B cell (primary cell): ENCODE measurements around the gene IFT43. TPM values are rescaled to one million over a fixed set of nuclear protein-coding genes. Genes with fewer than 3 reads are reported as not detected.

Experiments used
- ATAC-seq: fragments of 200-7000 bp; cut with Tn5 transposase; one replicate; pipeline ENCODE4 v1.10.0; 2021; ENCODE audit warnings: low read depth, mild to moderate bottlenecking, moderate number of reproducible peaks, moderate library complexity
- CTCF ChIA-PET: fragments of 350-600 bp; sonication (Branson Sonifier 250); formaldehyde crosslinking; loops from one replicate; lab custom pipeline; 2021; ENCODE audit warnings: antibody characterized with exemption, inconsistent platforms; lab: Charles Lee
- POLR2A ChIA-PET: fragments of 350-600 bp; sonication (Branson Sonifier 250); formaldehyde crosslinking; loops from one replicate; lab custom pipeline; 2021; ENCODE audit warnings: antibody characterized with exemption; lab: Charles Lee
- DNase-seq: peaks from one replicate; pipeline ENCODE4 v3.0.0; 2013
- H2AFZ ChIP-seq: 2 replicates; pipeline ENCODE4 v1.6.1; 2012; ENCODE audit warnings: mild to moderate bottlenecking, low read depth, low read length; ENCODE audit not compliant: insufficient read depth, poor library complexity, severe bottlenecking
- H3K27ac ChIP-seq, 2 donors: 1 replicate in 1 of 2; 2 replicates in 1 of 2; pipeline ENCODE4 v1.5.1; 2012 to 2013; ENCODE audit warnings: low read length in 2 of 2, mild to moderate bottlenecking in 2 of 2, moderate library complexity in 1 of 2
- H3K27me3 ChIP-seq, 4 experiments: fragments of 200-600 bp in 1 of 4; sonication (generic) in 1 of 4; replicated peaks in 1 of 4; 1 replicate in 2 of 4; 2 replicates in 2 of 4; pipeline versions ENCODE4 v1.6.1 to v1.7.0; 2013 to 2016; ENCODE audit warnings: low read length in 3 of 4, mild to moderate bottlenecking in 2 of 4, mixed read lengths in 1 of 4, moderate library complexity in 1 of 4; ENCODE audit not compliant: insufficient read depth in 4 of 4, control insufficient read depth in 3 of 4; ENCODE audit errors: control extremely low read depth in 1 of 4
- H3K36me3 ChIP-seq, 2 experiments: replicated peaks in 1 of 2; 1 replicate in 1 of 2; 2 replicates in 1 of 2; pipeline versions ENCODE4 v1.6.1 to v1.7.1; 2013; ENCODE audit warnings: low read length in 1 of 2; ENCODE audit not compliant: insufficient read depth in 2 of 2, control insufficient read depth in 1 of 2; ENCODE audit errors: control extremely low read depth in 1 of 2, extremely low read depth in 1 of 2
- H3K4me1 ChIP-seq, 2 donors: fragments of 200-600 bp in 1 of 2; sonication (generic) in 1 of 2; 1 replicate in 1 of 2; 2 replicates in 1 of 2; pipeline versions ENCODE4 v1.5.1 to v1.6.1; 2013 to 2017; ENCODE audit warnings: low read length in 2 of 2; ENCODE audit not compliant: control insufficient read depth in 2 of 2, insufficient read depth in 2 of 2
- H3K4me2 ChIP-seq: replicated peaks from 2 replicates; pipeline ENCODE3; 2012; ENCODE audit warnings: mild to moderate bottlenecking, low read depth, low read length; ENCODE audit not compliant: poor library complexity, severe bottlenecking
- H3K4me3 ChIP-seq, 5 experiments: fragments of 200-600 bp in 1 of 5; sonication (generic) in 1 of 5; 1 replicate in 3 of 5; 2 replicates in 2 of 5; pipeline versions ENCODE4 v1.5.1 to v1.7.0; 2011 to 2016; ENCODE audit warnings: low read length in 4 of 5, mild to moderate bottlenecking in 4 of 5, low read depth in 2 of 5, control low read depth in 1 of 5, moderate library complexity in 1 of 5; ENCODE audit not compliant: insufficient read depth in 1 of 5; ENCODE audit errors: control extremely low read depth in 1 of 5, extremely low read depth in 1 of 5
- H3K79me2 ChIP-seq: fragments of 200-600 bp; sonication (generic); one replicate; pipeline ENCODE4 v1.6.0; 2016; ENCODE audit warnings: low read length; ENCODE audit not compliant: control insufficient read depth, insufficient read depth
- H3K9ac ChIP-seq: fragments of 200-600 bp; sonication (generic); 2 replicates; pipeline ENCODE4 v1.6.1; 2017; ENCODE audit warnings: mild to moderate bottlenecking, low read length, moderate library complexity
- H3K9me3 ChIP-seq, 3 donors: one replicate each; pipeline versions ENCODE4 v1.6.1 to v1.7.1; 2013; ENCODE audit warnings: low read length in 2 of 3; ENCODE audit not compliant: control insufficient read depth in 2 of 3, insufficient read depth in 1 of 3; ENCODE audit errors: control extremely low read depth in 1 of 3
- H4K20me1 ChIP-seq: 2 replicates; pipeline ENCODE4 v1.6.0; 2012; ENCODE audit warnings: mild to moderate bottlenecking, low read length; ENCODE audit not compliant: insufficient read depth, control insufficient read depth, poor library complexity, severe bottlenecking
- H3K27ac Mint-ChIP-seq: one replicate; pipeline ENCODE4 v1.8.0; 2021; ENCODE audit warnings: mixed read lengths
- H3K27me3 Mint-ChIP-seq: one replicate; pipeline ENCODE4 v1.8.0; 2021; ENCODE audit warnings: mixed read lengths
- H3K4me1 Mint-ChIP-seq: one replicate; pipeline ENCODE4 v1.8.0; 2021; ENCODE audit warnings: mixed read lengths
- H3K4me3 Mint-ChIP-seq: one replicate; pipeline ENCODE4 v1.8.0; 2021; ENCODE audit warnings: mixed read lengths
- H3K9me3 Mint-ChIP-seq: one replicate; pipeline ENCODE4 v1.8.0; 2022; ENCODE audit warnings: mixed read lengths; ENCODE audit not compliant: insufficient read depth
- EZH2 ChIP-seq: IDR thresholded peaks from 2 replicates; pipeline ENCODE4 v1.6.1; 2012; ENCODE audit warnings: borderline replicate concordance, low read depth, mild to moderate bottlenecking, moderate library complexity, low read length; ENCODE audit not compliant: insufficient read depth, poor library complexity, severe bottlenecking
- WGBS: methylation state at CpG from one replicate; pipeline ENCODE4 v1.1.5; 2013; ENCODE audit warnings: missing lambda C conversion rate; ENCODE audit not compliant: insufficient coverage; 5-methylcytosine and 5-hydroxymethylcytosine counted together
- intact Hi-C: fragments of 100-400 bp; cut with micrococcal nuclease; formaldehyde crosslinking; loops from one replicate; pipeline ENCODE4 v1.10.0; 2022
- polyA plus RNA-seq: library from polyadenylated mRNA; depleted of rRNA; stranded (reverse); fragments of >200 nt; gene quantifications from 2 replicates; pipeline ENCODE4 v1.2.3, GENCODE V29; 2012
- total RNA-seq, 2 donors: library from RNA; stranded (reverse); fragments of 120-200 nt in 1 of 2; gene quantifications; 1 replicate in 1 of 2; 2 replicates in 1 of 2; pipeline versions ENCODE4 v1.2.3 to v1.2.4, GENCODE V29; 2013 to 2022
- TF ChIP-seq, protein P1 (sequence below): fragments of 200-600 bp; IDR thresholded peaks from one replicate; pipeline ENCODE4 v1.8.0; 2022; ENCODE audit warnings: antibody characterized with exemption, mild to moderate bottlenecking

The IFT43 gene
- total and polyA plus RNA-seq, 2 donors (not counting 1 experiment from before 2014, with no cell fraction given): 14.7 to 21.5 TPM

DNA sequence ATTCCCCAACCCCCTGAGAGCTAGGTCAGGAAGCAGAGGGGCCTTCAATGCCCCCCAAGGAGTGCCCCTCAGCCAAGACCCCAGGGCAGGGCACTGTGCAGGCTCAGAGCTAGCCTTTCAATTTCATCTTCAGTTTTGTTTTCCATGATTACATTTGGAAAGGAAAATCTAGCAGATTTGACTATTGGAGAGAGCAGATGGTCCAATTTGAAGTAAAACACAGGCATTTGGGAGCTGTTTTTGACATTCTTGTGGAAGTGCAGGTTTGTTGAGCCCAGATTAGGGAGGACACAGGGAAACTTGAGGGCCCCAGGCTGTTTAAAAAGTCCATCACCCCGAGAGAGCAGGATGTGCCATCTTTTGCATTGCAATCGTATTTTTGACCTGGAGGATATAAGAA is 107.5 kb downstream of the IFT43 start:
- no peaks in the 10 kb centered on the region for H4K20me1 ChIP-seq
- no peak overlapping the region for H3K4me2 ChIP-seq
- no peaks in the 10 kb centered on the region for H3K36me3 ChIP-seq
- WGBS: no CpG with 5 or more reads among the region's 2 CpGs
- H3K27ac ChIP-seq: no peak overlapping the region
- H3K27ac Mint-ChIP-seq: no peak overlapping the region
- peaks cover 0 to 3% (median 0%) of the 10 kb centered on the region in 3 donors for H3K9me3 ChIP-seq
- peaks cover 2% of the 10 kb centered on the region for H3K27me3 Mint-ChIP-seq
- ATAC-seq (no peak), DNase-seq (no peak)
- no peaks in the 10 kb centered on the region for H3K27me3 ChIP-seq
- no peaks in the 10 kb centered on the region for H3K4me1 Mint-ChIP-seq
- no peaks in the 10 kb centered on the region for H3K4me1 ChIP-seq
- H3K9me3 Mint-ChIP-seq: no peaks in the 10 kb centered on the region
- no peak overlapping the region for H3K9ac ChIP-seq
- ChIA-PET POLR2A (no interaction called here), CTCF (no interaction called here)
- TF ChIP-seq, protein P1, sequence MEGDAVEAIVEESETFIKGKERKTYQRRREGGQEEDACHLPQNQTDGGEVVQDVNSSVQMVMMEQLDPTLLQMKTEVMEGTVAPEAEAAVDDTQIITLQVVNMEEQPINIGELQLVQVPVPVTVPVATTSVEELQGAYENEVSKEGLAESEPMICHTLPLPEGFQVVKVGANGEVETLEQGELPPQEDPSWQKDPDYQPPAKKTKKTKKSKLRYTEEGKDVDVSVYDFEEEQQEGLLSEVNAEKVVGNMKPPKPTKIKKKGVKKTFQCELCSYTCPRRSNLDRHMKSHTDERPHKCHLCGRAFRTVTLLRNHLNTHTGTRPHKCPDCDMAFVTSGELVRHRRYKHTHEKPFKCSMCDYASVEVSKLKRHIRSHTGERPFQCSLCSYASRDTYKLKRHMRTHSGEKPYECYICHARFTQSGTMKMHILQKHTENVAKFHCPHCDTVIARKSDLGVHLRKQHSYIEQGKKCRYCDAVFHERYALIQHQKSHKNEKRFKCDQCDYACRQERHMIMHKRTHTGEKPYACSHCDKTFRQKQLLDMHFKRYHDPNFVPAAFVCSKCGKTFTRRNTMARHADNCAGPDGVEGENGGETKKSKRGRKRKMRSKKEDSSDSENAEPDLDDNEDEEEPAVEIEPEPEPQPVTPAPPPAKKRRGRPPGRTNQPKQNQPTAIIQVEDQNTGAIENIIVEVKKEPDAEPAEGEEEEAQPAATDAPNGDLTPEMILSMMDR: no peak
- TF ChIP-seq EZH2: no peak
- H2AFZ ChIP-seq: no peak overlapping the region
- intact Hi-C loops: no loop called here
- no peaks in the 10 kb centered on the region for H3K79me2 ChIP-seq
- H3K4me3 Mint-ChIP-seq: no peak overlapping the region
- no peak overlapping the region for H3K4me3 ChIP-seq

DNA sequence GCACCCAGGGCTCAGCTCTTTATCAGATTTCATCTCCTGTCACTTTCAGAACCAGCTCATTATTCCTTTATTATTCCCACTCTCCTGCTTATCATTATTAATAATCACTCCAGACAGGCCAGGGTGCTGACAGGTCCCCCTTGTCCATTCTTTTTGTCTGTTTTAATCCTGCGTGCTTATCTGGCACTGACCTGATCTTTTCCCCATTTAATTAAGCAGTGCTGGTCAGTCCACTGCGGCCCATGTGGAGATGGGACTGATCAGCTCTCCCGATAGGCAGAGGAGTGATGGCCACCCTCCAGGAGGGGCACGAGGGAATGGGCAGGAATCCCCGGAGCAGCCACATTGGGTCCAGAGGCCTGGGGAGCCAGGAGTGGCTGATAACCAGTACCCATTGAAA is 110.7 kb downstream of the IFT43 start:
- intact Hi-C loops: no loop called here
- DNase-seq (no peak), ATAC-seq (no peak)
- no peaks in the 10 kb centered on the region for H3K4me1 ChIP-seq
- no peak overlapping the region for H3K4me3 ChIP-seq
- H3K79me2 ChIP-seq: no peaks in the 10 kb centered on the region
- WGBS: 100% methylated on average over 3 of the region's 5 CpGs
- TF ChIP-seq EZH2: no peak
- TF ChIP-seq, protein P1: no peak
- H3K27me3 Mint-ChIP-seq: peaks cover 13% of the 10 kb centered on the region
- peaks cover 0 to 3% (median 0%) of the 10 kb centered on the region in 3 donors for H3K9me3 ChIP-seq
- H2AFZ ChIP-seq: no peak overlapping the region
- H3K4me2 ChIP-seq: no peak overlapping the region
- no peaks in the 10 kb centered on the region for H3K27me3 ChIP-seq
- CTCF ChIA-PET: no interaction called here
- H3K4me1 Mint-ChIP-seq: no peaks in the 10 kb centered on the region
- no peaks in the 10 kb centered on the region for H4K20me1 ChIP-seq
- no peak overlapping the region for H3K27ac ChIP-seq
- no peaks in the 10 kb centered on the region for H3K9me3 Mint-ChIP-seq
- H3K4me3 Mint-ChIP-seq: no peak overlapping the region
- no peak overlapping the region for H3K9ac ChIP-seq
- H3K36me3 ChIP-seq: no peaks in the 10 kb centered on the region
- POLR2A ChIA-PET: no interaction called here
- no peak overlapping the region for H3K27ac Mint-ChIP-seq
